ENCODE results near the gene RELT.

DNA sequence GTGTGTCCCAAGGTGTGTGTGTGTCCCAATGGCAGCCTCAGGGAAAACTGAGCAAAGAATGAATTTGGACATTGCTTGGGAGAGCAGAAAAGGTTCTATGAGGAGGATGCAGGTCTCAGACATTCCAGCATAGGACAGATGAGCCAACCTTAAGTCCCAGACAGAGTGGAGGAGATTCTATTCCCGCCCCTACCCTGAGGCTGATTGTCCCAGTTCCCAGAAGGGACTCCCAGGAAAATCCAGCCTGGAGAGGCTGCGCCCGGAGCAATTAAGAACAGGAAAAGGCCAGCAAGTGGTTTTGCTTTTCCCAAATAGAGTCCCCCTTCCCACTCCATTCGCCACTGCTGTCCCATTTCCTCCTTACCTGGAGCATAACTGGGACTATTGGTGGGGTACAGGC, 54.1 kb downstream of the RELT start:
- TF ChIP-seq, protein P1, sequence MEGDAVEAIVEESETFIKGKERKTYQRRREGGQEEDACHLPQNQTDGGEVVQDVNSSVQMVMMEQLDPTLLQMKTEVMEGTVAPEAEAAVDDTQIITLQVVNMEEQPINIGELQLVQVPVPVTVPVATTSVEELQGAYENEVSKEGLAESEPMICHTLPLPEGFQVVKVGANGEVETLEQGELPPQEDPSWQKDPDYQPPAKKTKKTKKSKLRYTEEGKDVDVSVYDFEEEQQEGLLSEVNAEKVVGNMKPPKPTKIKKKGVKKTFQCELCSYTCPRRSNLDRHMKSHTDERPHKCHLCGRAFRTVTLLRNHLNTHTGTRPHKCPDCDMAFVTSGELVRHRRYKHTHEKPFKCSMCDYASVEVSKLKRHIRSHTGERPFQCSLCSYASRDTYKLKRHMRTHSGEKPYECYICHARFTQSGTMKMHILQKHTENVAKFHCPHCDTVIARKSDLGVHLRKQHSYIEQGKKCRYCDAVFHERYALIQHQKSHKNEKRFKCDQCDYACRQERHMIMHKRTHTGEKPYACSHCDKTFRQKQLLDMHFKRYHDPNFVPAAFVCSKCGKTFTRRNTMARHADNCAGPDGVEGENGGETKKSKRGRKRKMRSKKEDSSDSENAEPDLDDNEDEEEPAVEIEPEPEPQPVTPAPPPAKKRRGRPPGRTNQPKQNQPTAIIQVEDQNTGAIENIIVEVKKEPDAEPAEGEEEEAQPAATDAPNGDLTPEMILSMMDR (conservative IDR thresholded peaks at IDR 0.05) = no peak
- TF ChIP-seq ZFX (IDR thresholded peaks at IDR 0.05) = no peak

Measured in C4-2B (cell line).